Neural crest cell (in vitro differentiated cells): ENCODE results near the gene CADM4. TPM values are rescaled to one million over a fixed set of nuclear protein-coding genes. Genes with fewer than 3 reads are reported as not detected.

Source experiments
- DNase-seq: peaks from one replicate; pipeline ENCODE4 v3.0.0; 2021; ENCODE audit warnings: low read depth, mixed read lengths, low spot score
- H3K27ac Mint-ChIP-seq: one replicate; pipeline ENCODE4 v1.8.0; 2021; ENCODE audit warnings: mild to moderate bottlenecking, mixed read lengths; ENCODE audit not compliant: unreplicated experiment
- H3K27me3 Mint-ChIP-seq: 2 replicates; pipeline ENCODE4 v1.8.0; 2021; ENCODE audit warnings: low read depth, mild to moderate bottlenecking, mixed read lengths
- H3K36me3 Mint-ChIP-seq: 2 replicates; pipeline ENCODE4 v1.8.0; 2021; ENCODE audit warnings: low read depth, mild to moderate bottlenecking, mixed read lengths
- H3K4me1 Mint-ChIP-seq: 2 replicates; pipeline ENCODE4 v1.8.0; 2021; ENCODE audit warnings: mixed read lengths
- H3K4me3 Mint-ChIP-seq: one replicate; pipeline ENCODE4 v1.8.0; 2021; ENCODE audit warnings: mild to moderate bottlenecking, mixed read lengths
- H3K9me3 Mint-ChIP-seq: 2 replicates; pipeline ENCODE4 v1.8.0; 2021; ENCODE audit warnings: mixed read lengths
- total RNA-seq: library from RNA; stranded (reverse); gene quantifications from 2 replicates; pipeline ENCODE4 v1.2.1, GENCODE V29; 2021
- TF ChIP-seq, protein P1 (sequence below): fragments of 200-600 bp; sonication (generic); conservative IDR thresholded peaks from 2 replicates; pipeline ENCODE4 v1.5.0; 2021; ENCODE audit warnings: antibody characterized with exemption, mild to moderate bottlenecking

Gene CADM4
- total RNA-seq, 1 donor from 2014 or later: 78.5 TPM

DNA sequence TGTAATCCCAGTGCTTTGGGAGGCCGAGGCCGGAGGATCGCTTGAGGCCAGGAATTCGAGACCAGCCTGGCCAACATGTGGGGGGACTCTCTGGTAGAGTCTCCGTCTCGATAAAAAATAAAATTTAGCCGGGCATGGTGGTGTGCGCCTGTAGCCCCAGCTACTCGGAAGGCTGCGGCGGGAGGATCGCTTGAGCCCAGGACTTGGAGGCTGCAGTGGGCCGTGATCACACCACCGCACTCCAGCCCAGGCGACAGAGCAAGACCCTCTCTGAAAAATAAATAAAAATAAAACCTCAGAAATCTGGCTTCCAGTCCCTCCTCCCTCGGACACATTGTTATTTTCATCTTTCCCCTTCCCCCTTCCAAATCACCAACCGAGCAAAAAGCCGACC is 44.0 kb downstream of the CADM4 start:
- Mint-ChIP-seq H3K27me3 (peaks cover 7% of the 10 kb centered on the region), H3K4me1 (peaks cover 39% of the 10 kb centered on the region), H3K4me3 (peak overlapping the region; percentile 99), H3K27ac (peak overlapping the region; percentile 99), H3K9me3 (no peaks in the 10 kb centered on the region), H3K36me3 (peaks cover 7% of the 10 kb centered on the region)
- no peak for DNase-seq
- TF ChIP-seq, protein P1, sequence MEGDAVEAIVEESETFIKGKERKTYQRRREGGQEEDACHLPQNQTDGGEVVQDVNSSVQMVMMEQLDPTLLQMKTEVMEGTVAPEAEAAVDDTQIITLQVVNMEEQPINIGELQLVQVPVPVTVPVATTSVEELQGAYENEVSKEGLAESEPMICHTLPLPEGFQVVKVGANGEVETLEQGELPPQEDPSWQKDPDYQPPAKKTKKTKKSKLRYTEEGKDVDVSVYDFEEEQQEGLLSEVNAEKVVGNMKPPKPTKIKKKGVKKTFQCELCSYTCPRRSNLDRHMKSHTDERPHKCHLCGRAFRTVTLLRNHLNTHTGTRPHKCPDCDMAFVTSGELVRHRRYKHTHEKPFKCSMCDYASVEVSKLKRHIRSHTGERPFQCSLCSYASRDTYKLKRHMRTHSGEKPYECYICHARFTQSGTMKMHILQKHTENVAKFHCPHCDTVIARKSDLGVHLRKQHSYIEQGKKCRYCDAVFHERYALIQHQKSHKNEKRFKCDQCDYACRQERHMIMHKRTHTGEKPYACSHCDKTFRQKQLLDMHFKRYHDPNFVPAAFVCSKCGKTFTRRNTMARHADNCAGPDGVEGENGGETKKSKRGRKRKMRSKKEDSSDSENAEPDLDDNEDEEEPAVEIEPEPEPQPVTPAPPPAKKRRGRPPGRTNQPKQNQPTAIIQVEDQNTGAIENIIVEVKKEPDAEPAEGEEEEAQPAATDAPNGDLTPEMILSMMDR: no peak

DNA sequence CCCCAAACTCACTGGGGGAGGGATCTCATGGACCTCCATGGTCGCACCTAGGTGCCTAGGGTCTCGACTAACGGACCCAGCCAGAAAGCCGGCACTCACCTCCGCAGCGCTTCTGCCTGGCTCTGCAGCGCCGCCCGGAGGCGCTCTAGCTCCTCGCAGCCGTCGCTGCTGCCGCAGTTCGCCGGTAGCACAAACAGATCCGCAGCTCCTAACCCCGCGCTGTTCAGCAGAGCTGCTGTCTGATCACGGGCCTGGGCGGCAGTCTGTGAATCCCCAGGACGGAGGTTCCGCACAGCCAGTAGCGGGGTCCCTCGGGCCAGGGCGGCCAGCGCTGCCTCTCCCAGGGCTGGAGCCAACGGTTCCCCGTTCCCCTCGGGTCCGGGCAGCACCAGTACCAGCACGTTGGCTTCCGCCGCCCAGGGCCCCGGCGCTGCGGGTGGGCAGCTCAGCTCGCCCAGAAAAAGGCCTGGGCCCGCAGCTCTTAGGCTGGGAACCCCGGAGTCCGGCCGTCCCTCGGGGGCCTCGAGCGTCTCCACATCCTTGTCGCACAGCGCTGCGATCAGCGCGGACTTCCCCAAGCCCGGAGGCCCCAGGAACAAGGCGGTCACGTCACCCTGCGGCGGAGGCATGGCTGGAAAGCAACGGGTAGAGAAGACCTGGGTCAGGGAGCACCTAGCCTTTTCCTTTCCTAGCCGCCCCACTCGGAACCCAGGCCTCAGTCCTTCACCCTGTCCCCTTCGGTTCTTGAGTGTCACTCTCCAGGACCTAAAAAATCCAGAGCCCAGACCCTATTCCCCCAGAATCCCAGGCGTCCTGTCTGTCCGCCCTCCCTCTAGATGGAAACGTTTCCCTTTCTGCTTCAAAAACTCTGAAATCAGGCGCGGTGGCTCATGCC is 44.7 kb downstream of the CADM4 start:
- DNase-seq: peak; percentile 56
- Mint-ChIP-seq H3K4me1 (peaks cover 39% of the 10 kb centered on the region), H3K27me3 (peaks cover 7% of the 10 kb centered on the region), H3K4me3 (peak overlapping the region; percentile 99), H3K27ac (peak overlapping the region; percentile 99), H3K9me3 (no peaks in the 10 kb centered on the region), H3K36me3 (peaks cover 7% of the 10 kb centered on the region)
- TF ChIP-seq, protein P1: peak; percentile 83

DNA sequence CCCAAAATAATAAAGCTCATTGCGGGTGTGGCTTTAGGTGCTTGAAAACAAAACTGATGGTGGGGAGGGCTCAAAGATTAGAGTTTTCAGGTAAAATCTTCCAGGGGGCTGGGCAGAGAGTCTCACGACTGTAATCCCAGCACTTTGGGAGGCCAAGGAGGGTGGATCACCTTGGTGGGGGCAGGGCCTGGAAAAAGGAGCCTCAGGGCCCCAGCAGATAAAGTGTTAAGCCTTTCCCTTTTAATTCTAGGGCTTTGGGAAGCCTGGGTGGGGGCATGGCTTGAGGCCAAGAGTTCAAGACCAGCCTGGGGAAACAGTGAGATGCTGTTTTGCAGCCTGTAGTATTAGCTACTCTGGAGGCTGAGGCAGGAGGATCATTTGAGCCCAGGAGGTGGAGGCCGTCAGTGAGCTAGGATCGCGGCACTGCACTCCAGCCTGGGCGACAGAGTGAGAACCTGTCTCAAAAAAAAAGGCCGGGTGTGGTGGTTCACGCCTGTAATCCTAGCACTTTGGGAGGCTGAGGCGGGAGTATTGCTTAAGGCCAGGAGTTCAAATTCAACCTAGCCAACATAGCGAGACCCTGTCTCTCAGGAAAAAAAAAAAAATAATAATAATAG is 45.5 kb downstream of the CADM4 start:
- Mint-ChIP-seq H3K4me3 (peak overlapping the region; percentile 99), H3K4me1 (peaks cover 39% of the 10 kb centered on the region), H3K9me3 (no peaks in the 10 kb centered on the region), H3K27ac (peak overlapping the region; percentile 31), H3K36me3 (peaks cover 8% of the 10 kb centered on the region), H3K27me3 (peaks cover 7% of the 10 kb centered on the region)
- TF ChIP-seq, protein P1: no peak
- DNase-seq: no peak

DNA sequence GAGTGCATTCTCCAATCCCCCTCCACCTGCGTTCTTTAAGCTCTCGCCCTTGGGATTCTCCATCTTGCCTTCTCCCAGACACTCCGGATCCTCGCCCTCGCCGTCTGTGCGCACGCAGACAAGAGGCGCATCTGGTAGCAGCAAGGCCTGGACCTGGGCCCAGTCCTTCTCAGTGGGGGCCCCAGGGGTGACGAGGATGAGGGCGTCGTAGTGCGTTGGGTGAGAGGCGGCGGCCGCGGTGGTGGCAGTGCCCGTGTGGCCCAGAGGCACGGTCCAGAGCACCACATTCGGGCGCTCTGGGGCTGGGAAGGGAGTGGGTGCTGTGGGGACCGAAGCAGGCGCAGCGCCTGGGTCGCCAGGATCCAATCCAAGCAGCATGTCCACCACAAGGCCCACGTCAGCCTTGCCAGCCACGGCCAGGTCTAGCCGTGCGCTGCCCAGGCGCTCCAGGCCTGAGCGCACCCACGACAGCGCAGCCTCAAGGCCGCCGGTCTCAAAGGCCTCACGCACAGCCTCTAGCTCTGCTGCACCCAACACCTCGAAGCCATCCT is 46.8 kb downstream of the CADM4 start:
- H3K4me3 Mint-ChIP-seq: no peak overlapping the region
- TF ChIP-seq, protein P1: no peak

DNA sequence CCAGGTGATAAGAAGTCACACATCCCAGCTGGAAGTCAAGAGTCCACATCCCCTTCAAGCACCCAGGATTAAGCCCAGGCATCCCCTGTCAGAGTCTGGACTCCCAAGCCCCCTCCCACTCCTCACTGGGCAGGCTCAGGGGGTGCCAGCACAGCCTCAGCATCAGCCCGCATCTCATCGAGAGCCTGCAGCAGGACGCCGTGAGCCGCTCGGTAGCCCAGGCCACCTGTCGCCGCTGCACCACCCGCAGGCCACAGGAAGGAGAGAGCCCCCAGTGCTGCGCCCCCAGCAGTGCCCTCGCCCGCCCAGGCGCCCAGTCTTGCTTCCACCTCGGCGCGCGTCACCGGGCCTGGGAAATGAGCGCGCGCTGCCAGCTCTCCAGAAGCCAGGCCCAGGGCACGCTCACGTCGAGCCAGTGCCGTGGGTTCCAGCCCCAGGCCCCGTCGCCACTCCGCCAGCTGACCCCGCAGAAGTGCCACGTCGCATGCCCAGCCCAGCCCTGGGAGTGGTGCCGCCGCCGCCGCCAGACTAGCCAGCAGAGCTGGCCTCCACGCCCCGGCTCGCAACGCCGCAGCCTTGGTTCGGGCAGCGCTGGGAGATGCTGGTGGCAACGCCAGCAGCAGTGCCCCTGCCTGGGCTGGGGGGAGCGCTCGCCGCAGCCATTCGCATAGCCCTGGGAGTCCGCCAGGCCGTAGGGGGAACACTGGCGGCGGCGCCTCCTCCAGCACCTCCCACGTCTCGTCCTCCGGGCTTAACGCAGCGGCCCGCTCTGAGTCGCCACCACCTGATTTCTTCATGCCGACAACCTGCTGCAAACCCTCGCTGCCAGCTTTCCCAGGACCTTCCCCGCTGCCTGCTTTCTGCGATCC is 47.5 kb downstream of the CADM4 start:
- H3K27me3 Mint-ChIP-seq: peaks cover 7% of the 10 kb centered on the region
- no peak for DNase-seq
- H3K4me3 Mint-ChIP-seq: no peak overlapping the region
- peaks cover 10% of the 10 kb centered on the region for H3K36me3 Mint-ChIP-seq
- H3K27ac Mint-ChIP-seq: no peak overlapping the region
- H3K9me3 Mint-ChIP-seq: no peaks in the 10 kb centered on the region
- H3K4me1 Mint-ChIP-seq: peaks cover 29% of the 10 kb centered on the region
- TF ChIP-seq, protein P1: no peak

More for the DNA sequence above, 46.8 kb downstream of the CADM4 start:
- Mint-ChIP-seq H3K4me1 (peaks cover 36% of the 10 kb centered on the region), H3K9me3 (no peaks in the 10 kb centered on the region), H3K27ac (peak overlapping the region; percentile 68), H3K36me3 (peaks cover 10% of the 10 kb centered on the region), H3K27me3 (peaks cover 7% of the 10 kb centered on the region)
- DNase-seq: no peak
